H9 (cell line): Measurements from ENCODE around the gene SOX8. TPM values are rescaled to one million over a fixed set of nuclear protein-coding genes. Genes with fewer than 3 reads are reported as not detected.
"Not testable (repeated sequence)": the region's sequence is repeated elsewhere in the genome, so short reads cannot be mapped to it uniquely, and the experiment has no call there.

Experiments
- DNase-seq: peaks from one replicate; pipeline ENCODE4 v3.0.0-alpha.2; 2017
- H2AFZ ChIP-seq: one replicate; pipeline ENCODE4 v1.6.1; 2013; ENCODE audit warnings: mild to moderate bottlenecking, low read length, control low read depth, moderate library complexity
- H2AK5ac ChIP-seq: 2 replicates; pipeline ENCODE4 v1.6.1; 2013; ENCODE audit warnings: low read length, control low read depth, mixed read lengths; ENCODE audit not compliant: insufficient read length
- H2BK120ac ChIP-seq: one replicate; pipeline ENCODE4 v1.6.1; 2013; ENCODE audit warnings: low read depth, mild to moderate bottlenecking, low read length, control low read depth, inconsistent platforms; ENCODE audit not compliant: poor library complexity, severe bottlenecking
- H2BK12ac ChIP-seq: 2 replicates; pipeline ENCODE4 v1.6.1; 2013; ENCODE audit warnings: low read length, control low read depth, mixed read lengths, low read depth; ENCODE audit not compliant: insufficient read length
- H2BK15ac ChIP-seq: 2 replicates; pipeline ENCODE4 v1.6.1; 2013; ENCODE audit warnings: low read depth, low read length, control low read depth
- H2BK20ac ChIP-seq: one replicate; pipeline ENCODE4 v1.6.1; 2013; ENCODE audit warnings: low read depth, mild to moderate bottlenecking, low read length, control low read depth, inconsistent platforms; ENCODE audit not compliant: poor library complexity, severe bottlenecking
- H2BK5ac ChIP-seq: 2 replicates; pipeline ENCODE4 v1.6.1; 2013; ENCODE audit warnings: low read length, control low read depth, mixed read lengths; ENCODE audit not compliant: insufficient read length
- H3K14ac ChIP-seq: 2 replicates; pipeline ENCODE4 v1.6.1; 2013; ENCODE audit warnings: low read length, control low read depth; ENCODE audit not compliant: insufficient read depth
- H3K18ac ChIP-seq: 2 replicates; pipeline ENCODE4 v1.6.1; 2013; ENCODE audit warnings: low read depth, mild to moderate bottlenecking, mixed read lengths, low read length, control low read depth; ENCODE audit not compliant: insufficient read length
- H3K23ac ChIP-seq: 2 replicates; pipeline ENCODE4 v1.6.1; 2013; ENCODE audit warnings: low read length, control low read depth, mixed read lengths, low read depth; ENCODE audit not compliant: insufficient read length
- H3K23me2 ChIP-seq: 2 replicates; pipeline ENCODE4 v1.6.1; 2013; ENCODE audit warnings: low read depth, mild to moderate bottlenecking, mixed read lengths, low read length, control low read depth; ENCODE audit not compliant: insufficient read length, poor library complexity, severe bottlenecking
- H3K27ac ChIP-seq: 2 replicates; pipeline ENCODE4 v1.5.1; 2013; ENCODE audit warnings: low read length, control low read depth, mixed read lengths, low read depth; ENCODE audit not compliant: insufficient read length
- H3K27me3 ChIP-seq: 2 replicates; pipeline ENCODE4 v1.6.1; 2013; ENCODE audit warnings: low read length, control low read depth, inconsistent platforms; ENCODE audit not compliant: insufficient read depth
- H3K4ac ChIP-seq: 2 replicates; pipeline ENCODE4 v1.6.1; 2013; ENCODE audit warnings: low read depth, mild to moderate bottlenecking, control low read depth, inconsistent platforms, low read length, moderate library complexity
- H3K4me1 ChIP-seq: 2 replicates; pipeline ENCODE4 v1.6.1; 2013; ENCODE audit warnings: low read length, control low read depth, inconsistent platforms; ENCODE audit not compliant: insufficient read depth
- H3K4me2 ChIP-seq: 2 replicates; pipeline ENCODE4 v1.6.1; 2013; ENCODE audit warnings: low read length, control low read depth, mixed read lengths; ENCODE audit not compliant: insufficient read length, insufficient read depth
- H3K56ac ChIP-seq: 2 replicates; pipeline ENCODE4 v1.6.1; 2013; ENCODE audit warnings: low read depth, mild to moderate bottlenecking, mixed read lengths, low read length, control low read depth; ENCODE audit not compliant: insufficient read length
- H3K79me1 ChIP-seq: 2 replicates; pipeline ENCODE4 v1.6.1; 2013; ENCODE audit warnings: low read depth, mild to moderate bottlenecking, moderate library complexity, low read length, control low read depth, inconsistent platforms; ENCODE audit not compliant: insufficient read depth, poor library complexity, severe bottlenecking
- H3K79me2 ChIP-seq: 2 replicates; pipeline ENCODE4 v1.6.1; 2013; ENCODE audit warnings: low read length, control low read depth, inconsistent platforms; ENCODE audit not compliant: insufficient read depth
- H3K9ac ChIP-seq: 2 replicates; pipeline ENCODE4 v1.6.1; 2013; ENCODE audit warnings: low read length, control low read depth, mixed read lengths; ENCODE audit not compliant: insufficient read length; ENCODE audit errors: extremely low read depth
- H3K9me3 ChIP-seq: one replicate; pipeline ENCODE4 v1.6.1; 2013; ENCODE audit warnings: low read depth, low read length, inconsistent platforms; ENCODE audit not compliant: control insufficient read depth
- H3T11ph ChIP-seq: one replicate; pipeline ENCODE4 v1.6.1; 2013; ENCODE audit warnings: mild to moderate bottlenecking, low read length, control low read depth, inconsistent platforms
- H4K20me1 ChIP-seq: one replicate; pipeline ENCODE4 v1.6.1; 2013; ENCODE audit not compliant: control insufficient read depth, insufficient read length, insufficient read depth
- H4K5ac ChIP-seq: 2 replicates; pipeline ENCODE4 v1.6.1; 2013; ENCODE audit warnings: low read depth, mild to moderate bottlenecking, mixed read lengths, low read length, control low read depth; ENCODE audit not compliant: insufficient read length
- H4K8ac ChIP-seq: replicated peaks from 2 replicates; pipeline ENCODE4 v1.6.1; 2013; ENCODE audit warnings: low read length, control low read depth, mixed read lengths, low read depth; ENCODE audit not compliant: insufficient read length
- H4K91ac ChIP-seq: 2 replicates; pipeline ENCODE4 v1.6.1; 2013; ENCODE audit warnings: low read depth, mild to moderate bottlenecking, moderate library complexity, mixed read lengths, low read length, control low read depth; ENCODE audit not compliant: insufficient read length
- H3K27ac Mint-ChIP-seq, 3 experiments: 2 replicates in 2 of 3; 3 replicates in 1 of 3; pipeline ENCODE4 v1.8.0; 2020 to 2021; ENCODE audit warnings: mixed read lengths in 3 of 3, mild to moderate bottlenecking in 1 of 3, moderate library complexity in 1 of 3
- H3K27me3 Mint-ChIP-seq: 2 replicates; pipeline ENCODE4 v1.8.0; 2021; ENCODE audit warnings: low read depth, mild to moderate bottlenecking, moderate library complexity, mixed read lengths
- H3K36me3 Mint-ChIP-seq, 3 experiments: 2 replicates in 2 of 3; 3 replicates in 1 of 3; pipeline ENCODE4 v1.8.0; 2020 to 2021; ENCODE audit warnings: low read depth in 3 of 3, mixed read lengths in 3 of 3; ENCODE audit not compliant: insufficient read depth in 1 of 3
- H3K4me1 Mint-ChIP-seq, 2 experiments: 2 replicates each; pipeline ENCODE4 v1.8.0; 2020; ENCODE audit warnings: mixed read lengths in 2 of 2
- H3K4me3 Mint-ChIP-seq, 2 experiments: 2 replicates in 1 of 2; 3 replicates in 1 of 2; pipeline ENCODE4 v1.8.0; 2020 to 2021; ENCODE audit warnings: mild to moderate bottlenecking in 2 of 2, mixed read lengths in 2 of 2, moderate library complexity in 1 of 2
- H3K9me3 Mint-ChIP-seq, 2 experiments: 2 replicates in 1 of 2; 3 replicates in 1 of 2; pipeline ENCODE4 v1.8.0; 2020; ENCODE audit warnings: mild to moderate bottlenecking in 2 of 2, mixed read lengths in 2 of 2, moderate library complexity in 1 of 2
- WGBS: extraction: QIAGEN DNeasy Blood & Tissue Kit; methylation state at CpG from one replicate; pipeline ENCODE4 v1.1.7; 2013; ENCODE audit warnings: missing lambda C conversion rate, low lambda C conversion rate, mixed read lengths; ENCODE audit not compliant: insufficient read length; ENCODE audit errors: extremely low coverage; 5-methylcytosine and 5-hydroxymethylcytosine counted together
- total RNA-seq: library from RNA; stranded (reverse); gene quantifications from 2 replicates; pipeline ENCODE4 v1.2.1, GENCODE V29; 2021

SOX8 gene
- total RNA-seq, 1 experiment from 2014 or later = 8.9 TPM

GRCh38 chr16:955766-956165, 25.8 kb upstream of the SOX8 start:
- H3K4me3 Mint-ChIP-seq, H3T11ph ChIP-seq, H3K23ac ChIP-seq, H3K56ac ChIP-seq, H2BK20ac ChIP-seq, H3K27ac Mint-ChIP-seq, DNase-seq, H3K23me2 ChIP-seq, H4K91ac ChIP-seq, H2BK120ac ChIP-seq, H3K27me3 ChIP-seq, H3K4ac ChIP-seq, H3K9me3 Mint-ChIP-seq, H2BK5ac ChIP-seq, H3K9ac ChIP-seq, H4K20me1 ChIP-seq, H4K8ac ChIP-seq, H3K9me3 ChIP-seq, H2BK15ac ChIP-seq, H2AFZ ChIP-seq, H4K5ac ChIP-seq, H3K4me2 ChIP-seq, H3K4me1 Mint-ChIP-seq, H2AK5ac ChIP-seq, H3K79me1 ChIP-seq, H3K18ac ChIP-seq, H3K4me1 ChIP-seq, H2BK12ac ChIP-seq, H3K79me2 ChIP-seq, H3K36me3 Mint-ChIP-seq, H3K27ac ChIP-seq, H3K14ac ChIP-seq, H3K27me3 Mint-ChIP-seq: not testable (repeated sequence)
- no CpG with 5 or more reads among the region's 27 CpGs for whole genome bisulfite sequencing
